ENCODE measurements around the gene GRM1. TPM values are rescaled to one million over a fixed set of nuclear protein-coding genes. Genes with fewer than 3 reads are reported as not detected.

GRM1 gene
- total and polyA plus RNA-seq, 2 experiments from 2014 or later, result 0.29 to 0.63 TPM

GRCh38 chr6:146113084-146113623 lies 84.3 kb downstream of the GRM1 start:
- H2AFZ ChIP-seq, result no peak overlapping the region; the same call in 1 of the 2 replicates
- H3K79me2 ChIP-seq (replicated peaks; ENCODE audit: insufficient read depth), result no peaks in the 10 kb centered on the region
- H3K27me3 ChIP-seq (ENCODE audit: insufficient read depth), result no peaks in the 10 kb centered on the region
- Mint-ChIP-seq H3K36me3 (ENCODE audit: low read depth) (peaks cover 7% of the 10 kb centered on the region; the same call in 2 of the 3 replicates), H3K4me1 (no peaks in the 10 kb centered on the region), H3K27ac (no peak overlapping the region), H3K9me3 (peaks cover 12% of the 10 kb centered on the region), H3K4me3 (no peak overlapping the region), H3K27me3 (ENCODE audit: insufficient read depth, low read depth, poor library complexity) (no peaks in the 10 kb centered on the region)
- H3K36me3 ChIP-seq (ENCODE audit: insufficient read depth), result no peaks in the 10 kb centered on the region
- H3F3A ChIP-seq (replicated peaks; ENCODE audit: low read depth), result no peaks in the 10 kb centered on the region
- no peaks in the 10 kb centered on the region for H3K9me2 ChIP-seq (ENCODE audit: insufficient read depth)
- H3K4me1 ChIP-seq (ENCODE audit: insufficient read depth), result no peaks in the 10 kb centered on the region
- H4K20me1 ChIP-seq (replicated peaks; ENCODE audit: insufficient read depth), result no peaks in the 10 kb centered on the region
- no peak overlapping the region for H3K27ac ChIP-seq (ENCODE audit: low read depth)
- TF ChIP-seq ZNF114 (CRISPR knock-in tag; IDR thresholded peaks at IDR 0.05) (no peak), EZH2 (IDR thresholded peaks at IDR 0.05; ENCODE audit: low read depth, unreplicated experiment) (no peak), EZH2phosphoT487 (IDR thresholded peaks at IDR 0.05; ENCODE audit: unreplicated experiment) (no peak), CREB1 (CRISPR knock-in tag; IDR thresholded peaks at IDR 0.05; ENCODE audit: low read depth) (no peak), ZNF331 (CRISPR knock-in tag; IDR thresholded peaks at IDR 0.05; ENCODE audit: low read depth) (no peak), NANOG (IDR thresholded peaks at IDR 0.05; ENCODE audit: borderline replicate concordance) (no peak), POLR2AphosphoS5 (IDR thresholded peaks at IDR 0.05; ENCODE audit: low read depth) (no peak), JUNB (IDR thresholded peaks at IDR 0.05; ENCODE audit: unreplicated experiment) (no peak), ZNF462 (CRISPR knock-in tag; IDR thresholded peaks at IDR 0.05) (no peak), CTCF (conservative IDR thresholded peaks at IDR 0.05; ENCODE audit: low read depth in 2 of 2) (no peak), REST (IDR thresholded peaks at IDR 0.05; ENCODE audit: unreplicated experiment) (no peak), ETS1 (IDR thresholded peaks at IDR 0.05) (no peak), STAT1 (IDR thresholded peaks at IDR 0.05; ENCODE audit: unreplicated experiment) (no peak)
- H3K4me3 ChIP-seq, result no peak overlapping the region
- DNase-seq (ENCODE audit: low spot score), result no peak
- ATAC-seq, result no peak
- no peak overlapping the region for H3K4me2 ChIP-seq
